Hepatocyte (in vitro differentiated cells): Measurements from ENCODE around the gene PRKCZ.

Source experiments
- EZH2phosphoT487 ChIP-seq: fragments of 200-600 bp; sonication (generic); IDR thresholded peaks from one replicate; pipeline ENCODE4 v1.6.1; 2018; ENCODE audit warnings: antibody characterized with exemption, mild to moderate bottlenecking, low read depth, moderate library complexity; ENCODE audit not compliant: unreplicated experiment, severe bottlenecking
- TF ChIP-seq, protein P1 (sequence below): fragments of 200-600 bp; sonication (generic); IDR thresholded peaks from 2 replicates; pipeline ENCODE4 v1.5.1; 2016; ENCODE audit warnings: antibody characterized with exemption, mild to moderate bottlenecking; ENCODE audit not compliant: poor library complexity

DNA sequence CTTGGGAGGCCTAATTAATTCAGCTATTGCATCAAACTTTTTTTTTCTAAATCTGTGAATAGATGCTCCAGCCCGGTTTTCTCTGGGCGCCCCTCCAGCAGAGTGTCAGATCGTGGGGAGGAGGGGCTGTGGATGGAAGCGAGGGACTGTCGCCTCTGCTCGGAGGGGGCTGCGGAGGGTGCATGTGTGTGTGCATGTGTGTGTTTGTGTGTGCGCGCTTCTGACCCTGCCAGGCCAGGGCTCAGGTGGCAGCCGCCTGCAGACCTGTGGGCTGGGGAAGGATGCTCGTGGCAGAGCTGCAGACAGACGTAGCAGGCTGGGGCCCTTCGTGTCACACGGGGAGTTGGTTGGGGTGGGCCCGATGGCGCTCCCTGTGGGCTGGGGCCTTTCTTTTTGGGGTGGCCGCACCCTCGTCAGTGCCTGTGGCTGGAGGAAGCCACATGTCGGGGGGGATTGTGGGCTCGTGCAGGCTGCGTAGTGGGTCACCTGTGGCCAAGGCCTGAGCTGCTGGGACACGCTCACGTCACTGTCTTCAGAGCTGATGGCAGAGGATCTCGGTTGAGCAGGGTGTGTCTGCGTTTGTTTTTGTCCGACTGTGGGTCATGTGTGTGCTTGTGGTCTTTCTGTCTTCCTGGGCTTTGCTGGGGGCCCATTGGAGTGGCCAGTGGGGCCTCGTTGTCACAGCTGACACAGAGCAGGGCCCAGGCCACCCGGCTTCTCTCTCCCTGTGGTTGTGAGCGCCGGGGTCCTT is 180.7 kb downstream of the PRKCZ start:
- TF ChIP-seq, protein P1, sequence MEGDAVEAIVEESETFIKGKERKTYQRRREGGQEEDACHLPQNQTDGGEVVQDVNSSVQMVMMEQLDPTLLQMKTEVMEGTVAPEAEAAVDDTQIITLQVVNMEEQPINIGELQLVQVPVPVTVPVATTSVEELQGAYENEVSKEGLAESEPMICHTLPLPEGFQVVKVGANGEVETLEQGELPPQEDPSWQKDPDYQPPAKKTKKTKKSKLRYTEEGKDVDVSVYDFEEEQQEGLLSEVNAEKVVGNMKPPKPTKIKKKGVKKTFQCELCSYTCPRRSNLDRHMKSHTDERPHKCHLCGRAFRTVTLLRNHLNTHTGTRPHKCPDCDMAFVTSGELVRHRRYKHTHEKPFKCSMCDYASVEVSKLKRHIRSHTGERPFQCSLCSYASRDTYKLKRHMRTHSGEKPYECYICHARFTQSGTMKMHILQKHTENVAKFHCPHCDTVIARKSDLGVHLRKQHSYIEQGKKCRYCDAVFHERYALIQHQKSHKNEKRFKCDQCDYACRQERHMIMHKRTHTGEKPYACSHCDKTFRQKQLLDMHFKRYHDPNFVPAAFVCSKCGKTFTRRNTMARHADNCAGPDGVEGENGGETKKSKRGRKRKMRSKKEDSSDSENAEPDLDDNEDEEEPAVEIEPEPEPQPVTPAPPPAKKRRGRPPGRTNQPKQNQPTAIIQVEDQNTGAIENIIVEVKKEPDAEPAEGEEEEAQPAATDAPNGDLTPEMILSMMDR = no peak
- no peak for TF ChIP-seq EZH2phosphoT487
